GM18505 (cell line): ENCODE data around the gene KLHL29.

ENCODE experiments used
- ATAC-seq: cut with Tn5 transposase; IDR thresholded peaks from one replicate; pipeline ENCODE4 v1.9.1; 2021; ENCODE audit not compliant: unreplicated experiment
- POLR2A ChIP-seq: IDR thresholded peaks from 4 replicates; pipeline ENCODE4 v1.6.1; 2011; ENCODE audit warnings: borderline replicate concordance; ENCODE audit not compliant: insufficient read depth, insufficient read length; ENCODE audit errors: extremely low read depth

Gene KLHL29

GRCh38 chr2:23628926-23629771, 244.2 kb downstream of the KLHL29 start:
- TF ChIP-seq POLR2A: no peak
- no peak for ATAC-seq

GRCh38 chr2:23629772-23630480, 244.9 kb downstream of the KLHL29 start:
- ATAC-seq: no peak
- TF ChIP-seq POLR2A: no peak

GRCh38 chr2:23630961-23631360, 246.0 kb downstream of the KLHL29 start:
- TF ChIP-seq POLR2A: no peak

GRCh38 chr2:23631389-23631788, 246.4 kb downstream of the KLHL29 start:
- no peak for ATAC-seq

More at GRCh38 chr2:23630961-23631360, 246.0 kb downstream of the KLHL29 start:
- ATAC-seq: no peak

GRCh38 chr2:23632386-23632785, 247.4 kb downstream of the KLHL29 start:
- no peak for ATAC-seq
- TF ChIP-seq POLR2A: no peak

More at GRCh38 chr2:23631389-23631788, 246.4 kb downstream of the KLHL29 start:
- no peak for TF ChIP-seq POLR2A

GRCh38 chr2:23632831-23633395, 247.9 kb downstream of the KLHL29 start:
- no peak for ATAC-seq
- TF ChIP-seq POLR2A: no peak

GRCh38 chr2:23633966-23634365, 249.0 kb downstream of the KLHL29 start:
- TF ChIP-seq POLR2A: no peak
- ATAC-seq: no peak

- no peak for TF ChIP-seq POLR2A
- no peak for ATAC-seq
Measured at GRCh38 chr2:23635442-23636340, 250.7 kb downstream of the KLHL29 start.

- no peak for ATAC-seq
Measured at GRCh38 chr2:23636426-23636825, 251.4 kb downstream of the KLHL29 start.

GRCh38 chr2:23637011-23637778, 252.2 kb downstream of the KLHL29 start:
- no peak for TF ChIP-seq POLR2A
- no peak for ATAC-seq

More at GRCh38 chr2:23636426-23636825, 251.4 kb downstream of the KLHL29 start:
- TF ChIP-seq POLR2A: no peak

- ATAC-seq: no peak
- TF ChIP-seq POLR2A: no peak
Measured at GRCh38 chr2:23639406-23639982, 254.5 kb downstream of the KLHL29 start.

- no peak for ATAC-seq
- no peak for TF ChIP-seq POLR2A
Measured at GRCh38 chr2:23640711-23641110, 255.7 kb downstream of the KLHL29 start.
